Measurements from ENCODE around the gene TCF4.

TCF4 gene

GRCh38 chr18:55549474-55550104 is 38.4 kb downstream of the TCF4 start (continued):
- TF ChIP-seq REST (tag by site-specific recombination; IDR thresholded peaks at IDR 0.05) (peak; percentile 17; the same call in 1 of the 2 replicates), BCL6B (tag by site-specific recombination; IDR thresholded peaks at IDR 0.05) (peak; percentile 67), ZNF747 (tag by site-specific recombination; IDR thresholded peaks at IDR 0.05) (no peak)

- Histone ChIP-seq H3K27ac (ENCODE audit: extremely low read depth, low read depth, low read length) (no peak overlapping the region), H3K4me3 (ENCODE audit: low read depth, low read length) (no peak overlapping the region), H3K36me3 (ENCODE audit: control insufficient read depth in 2 of 2, insufficient read depth in 1 of 2, low read length in 2 of 2) (no peaks in the 10 kb centered on the region), H3K9me3 (ENCODE audit: control insufficient read depth, insufficient read depth, low read depth, low read length) (no peaks in the 10 kb centered on the region), H3K4me1 (ENCODE audit: control insufficient read depth, insufficient read depth, low read length) (peaks cover 42% of the 10 kb centered on the region)
- TF ChIP-seq ZNF140 (tag by site-specific recombination; IDR thresholded peaks at IDR 0.05) (no peak), SCRT2 (tag by site-specific recombination; IDR thresholded peaks at IDR 0.05) (no peak), KLF1 (tag by site-specific recombination; IDR thresholded peaks at IDR 0.05) (no peak), ZNF596 (tag by site-specific recombination; IDR thresholded peaks at IDR 0.05) (0 out of 2 replicates have a peak, but pooled peaks have one; percentile 13), FEZF1 (tag by site-specific recombination; IDR thresholded peaks at IDR 0.05) (peak; percentile 24)
- CTCF ChIA-PET = no interaction called here
- POLR2A ChIA-PET = no interaction called here
These were observed 40.3 kb downstream of the TCF4 start for GRCh38 chr18:55547705-55548056.

- Histone ChIP-seq H3K27ac (ENCODE audit: extremely low read depth, low read depth, low read length) (peak overlapping the region; percentile 42; the same call in 1 of the 2 replicates), H3K36me3 (ENCODE audit: control insufficient read depth in 2 of 2, insufficient read depth in 1 of 2, low read length in 2 of 2) (no peaks in the 10 kb centered on the region), H3K4me1 (ENCODE audit: control insufficient read depth, insufficient read depth, low read length) (peaks cover 42% of the 10 kb centered on the region), H3K9me3 (ENCODE audit: control insufficient read depth, insufficient read depth, low read depth, low read length) (no peaks in the 10 kb centered on the region), H3K4me3 (ENCODE audit: low read depth, low read length) (no peak overlapping the region)
- CTCF ChIA-PET = no interaction called here
- 0 out of 2 replicates have a peak, but pooled peaks have one; percentile 48 for TF ChIP-seq PRDM4 (tag by site-specific recombination; IDR thresholded peaks at IDR 0.05)
- TF ChIP-seq ZNF211 (tag by site-specific recombination; IDR thresholded peaks at IDR 0.05; ENCODE audit: low read depth) = no peak
- peak; percentile 94 for TF ChIP-seq PRDM1 (tag by site-specific recombination; IDR thresholded peaks at IDR 0.05)
- no peak for TF ChIP-seq WT1 (tag by site-specific recombination; IDR thresholded peaks at IDR 0.05)
- TF ChIP-seq ZNF843 (tag by site-specific recombination; IDR thresholded peaks at IDR 0.05) = peak; percentile 80
- peak; percentile 84 for TF ChIP-seq FEZF1 (tag by site-specific recombination; IDR thresholded peaks at IDR 0.05)
- TF ChIP-seq ZXDB (tag by site-specific recombination; IDR thresholded peaks at IDR 0.05) = 0 out of 2 replicates have a peak, but pooled peaks have one; percentile 42
- peak; percentile 75 for TF ChIP-seq PRDM6 (tag by site-specific recombination; IDR thresholded peaks at IDR 0.05)
- TF ChIP-seq TCF7L2 (IDR thresholded peaks at IDR 0.05; ENCODE audit: borderline replicate concordance, low read depth, low read length) = peak; percentile 59; the same call in 1 of the 2 replicates
- peak; percentile 74; the same call in 1 of the 2 replicates for TF ChIP-seq BCL6B (tag by site-specific recombination; IDR thresholded peaks at IDR 0.05)
- POLR2A ChIA-PET = no interaction called here
These were observed 40.9 kb downstream of the TCF4 start for GRCh38 chr18:55546851-55547704.
